IPS-NIHi7 (cell line): ENCODE data around the gene KRTAP6-1.

Experiments used
- DNase-seq: peaks from one replicate; pipeline ENCODE4 v3.0.0; 2012; ENCODE audit warnings: mixed read lengths; ENCODE audit errors: extremely low spot score

KRTAP6-1 gene, protein sequence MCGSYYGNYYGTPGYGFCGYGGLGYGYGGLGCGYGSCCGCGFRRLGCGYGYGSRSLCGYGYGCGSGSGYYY

GRCh38 chr21:30613836-30614235, at the start of gene KRTAP6-1:
Gene KRTAP6-1 (minus strand): TSS chr21:30613930. CDS start chr21:30613904, 26 bp downstream.
- no peak for DNase-seq

DNA sequence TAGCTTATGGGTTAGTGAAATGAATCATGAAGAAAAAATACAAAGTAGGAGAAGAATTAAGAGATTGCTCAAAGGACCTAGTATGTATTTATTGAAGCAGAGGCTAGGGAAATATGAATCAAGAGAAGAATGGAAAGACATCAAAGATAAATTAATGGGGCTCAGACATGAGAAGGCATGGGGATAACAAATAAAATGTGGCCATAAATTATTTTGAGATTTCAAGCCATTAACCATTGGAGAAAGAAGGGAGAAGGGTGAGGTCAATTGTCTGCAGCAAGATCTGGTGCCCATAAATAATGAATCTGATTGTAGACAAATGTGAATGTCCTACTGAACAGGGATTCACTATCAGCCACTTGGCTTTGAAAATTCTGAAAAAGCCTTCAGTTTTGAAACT, 39.2 kb upstream of the KRTAP6-1 start:
- DNase-seq: no peak

DNA sequence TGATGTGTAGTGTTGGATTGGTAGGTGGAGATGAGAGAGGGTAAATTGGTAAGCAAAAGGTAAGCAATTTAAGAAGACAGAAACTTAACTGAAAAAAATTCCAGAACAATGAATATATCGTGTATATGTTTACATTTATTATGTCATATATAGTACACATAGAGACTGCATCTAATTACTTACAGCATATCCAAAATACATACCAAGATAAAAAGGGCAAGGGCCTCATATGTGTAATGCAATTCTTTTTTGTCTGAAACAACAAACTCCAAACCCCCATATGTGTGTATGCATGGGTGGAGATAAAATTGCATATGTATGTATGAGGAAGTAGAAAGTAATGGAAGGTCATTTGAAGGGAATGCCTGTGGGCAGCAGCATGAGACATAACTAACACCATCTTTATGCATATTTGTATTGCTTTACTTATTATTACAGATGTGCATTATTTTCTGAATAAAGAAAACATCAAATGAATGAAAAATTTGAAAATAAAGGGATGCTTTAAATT, 33.2 kb upstream of the KRTAP6-1 start:
- no peak for DNase-seq

- no peak for DNase-seq
Observed at GRCh38 chr21:30642564-30642963, 28.8 kb upstream of the KRTAP6-1 start, which contains the start of gene KRTAP20-3. Gene KRTAP20-3 (plus strand): TSS chr21:30642864.

- no peak for DNase-seq
Observed at GRCh38 chr21:30638686-30639085, 25.0 kb upstream of the KRTAP6-1 start.

- DNase-seq: no peak
Observed at GRCh38 chr21:30634906-30635305, 21.2 kb upstream of the KRTAP6-1 start, which contains the start of gene KRTAP20-2. Gene KRTAP20-2 (plus strand): TSS chr21:30635206. CDS start chr21:30635264, 58 bp downstream.

GRCh38 chr21:30629200-30629599, 15.5 kb upstream of the KRTAP6-1 start:
- no peak for DNase-seq

DNA sequence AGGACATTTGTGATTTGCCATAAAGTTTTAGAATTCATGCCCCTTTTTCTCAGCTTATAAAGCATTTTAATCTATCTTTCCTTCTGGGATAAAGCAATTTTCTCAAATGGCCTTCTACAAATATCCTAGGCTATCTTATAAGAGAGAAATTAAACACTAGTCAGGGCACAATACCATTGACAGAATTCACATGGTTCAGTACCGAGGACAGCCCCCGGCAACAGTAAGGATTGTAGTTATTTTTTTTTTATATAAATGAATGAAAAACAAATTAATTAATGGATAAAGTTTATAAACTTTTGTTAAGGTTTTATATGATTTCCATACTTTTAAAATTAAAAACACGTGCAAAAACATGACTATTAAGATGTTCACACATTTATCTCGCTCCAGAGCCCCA, 14.4 kb upstream of the KRTAP6-1 start:
- DNase-seq: no peak

GRCh38 chr21:30625449-30626165, 11.9 kb upstream of the KRTAP6-1 start:
- DNase-seq: no peak

- DNase-seq: no peak
Observed at GRCh38 chr21:30623362-30623761, 9.6 kb upstream of the KRTAP6-1 start.

DNA sequence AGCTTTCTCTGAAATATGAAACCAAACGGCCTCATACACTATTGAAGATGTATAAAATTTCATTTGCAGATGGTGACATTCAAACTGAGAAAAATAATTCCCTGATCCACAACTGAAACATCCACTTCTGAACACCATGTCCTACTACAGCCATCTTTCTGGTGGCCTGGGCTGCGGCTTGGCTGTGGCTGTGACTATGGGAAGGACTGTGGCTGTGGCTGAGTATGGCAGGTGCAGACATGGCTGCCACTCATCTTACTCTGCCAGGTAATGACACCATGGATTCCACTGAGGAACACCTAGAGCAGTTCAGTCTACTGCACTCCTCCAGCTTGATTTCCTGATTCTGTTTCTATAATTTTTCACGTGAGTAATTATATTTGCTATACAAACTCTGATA, 6.8 kb upstream of the KRTAP6-1 start, which contains the start of gene KRTAP20-4:
KRTAP20-4 (plus strand) TSS at position 106 of the 400 bp plus-strand sequence.
- no peak for DNase-seq

GRCh38 chr21:30620080-30620479, 6.3 kb upstream of the KRTAP6-1 start:
- no peak for DNase-seq

- no peak for DNase-seq
Observed at GRCh38 chr21:30616125-30616524, 2.4 kb upstream of the KRTAP6-1 start, which contains the start of gene KRTAP20-1. Gene KRTAP20-1 (plus strand): TSS chr21:30616425. CDS start chr21:30616455, 30 bp downstream.

GRCh38 chr21:30615199-30615598, 1.5 kb upstream of the KRTAP6-1 start:
- DNase-seq: no peak

DNA sequence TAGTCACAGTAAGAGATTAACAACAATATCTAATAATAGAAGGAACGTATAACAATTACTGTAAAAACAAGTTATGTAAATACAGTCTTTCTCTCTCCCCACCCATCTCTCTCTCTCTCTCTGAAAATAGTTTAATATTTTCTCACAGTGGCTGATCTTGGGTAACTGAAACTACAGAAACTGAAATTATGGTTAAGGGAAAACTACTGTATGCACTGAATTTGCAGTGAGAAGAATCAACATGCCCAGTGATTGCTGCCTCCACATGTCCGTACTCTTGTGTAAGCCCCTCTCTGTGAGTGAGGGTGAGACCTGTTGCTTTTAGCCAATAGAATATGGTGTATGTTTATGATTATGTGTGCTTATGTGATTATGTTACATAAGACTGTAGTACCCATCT, 1.6 kb downstream of the KRTAP6-1 start:
- no peak for DNase-seq

GRCh38 chr21:30605968-30606367, 7.8 kb downstream of the KRTAP6-1 start:
- peak; percentile 22 for DNase-seq

- no peak for DNase-seq
Observed at GRCh38 chr21:30600787-30601186, 12.9 kb downstream of the KRTAP6-1 start, which contains the start of gene KRTAP22-1. Gene KRTAP22-1 (plus strand): TSS chr21:30601087.

GRCh38 chr21:30598802-30599201, 14.9 kb downstream of the KRTAP6-1 start, which contains the start of gene KRTAP6-2:
Gene KRTAP6-2 (minus strand): TSS chr21:30598902. CDS start chr21:30598874, 28 bp downstream.
- DNase-seq: no peak

- no peak for DNase-seq
Observed at GRCh38 chr21:30592140-30592539, 21.6 kb downstream of the KRTAP6-1 start, which contains the start of gene KRTAP6-3. Gene KRTAP6-3 (plus strand): TSS chr21:30592440. CDS start chr21:30592446, 6 bp downstream.

DNA sequence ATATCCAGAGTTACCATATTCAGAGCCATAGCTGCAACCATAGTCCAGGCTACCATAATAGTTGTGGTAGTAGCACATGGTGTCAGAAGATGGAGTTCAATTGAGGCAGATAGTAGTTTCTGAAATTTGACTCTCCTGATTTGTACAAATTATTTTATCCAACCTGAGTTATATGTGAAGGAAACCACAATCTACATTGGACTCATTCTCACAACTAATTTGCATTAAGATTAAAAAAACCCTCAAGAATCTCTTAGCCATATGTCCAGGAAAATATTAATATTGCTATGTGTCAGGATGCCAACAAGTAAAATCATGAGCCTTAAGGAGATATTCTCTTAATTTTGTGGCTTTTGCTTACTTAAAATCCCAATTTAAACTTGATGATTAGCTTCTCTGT, 23.4 kb downstream of the KRTAP6-1 start, which contains the start of gene KRTAP22-2:
KRTAP22-2 (minus strand) TSS at position 101 of the 400 bp plus-strand sequence.
- no peak for DNase-seq

DNA sequence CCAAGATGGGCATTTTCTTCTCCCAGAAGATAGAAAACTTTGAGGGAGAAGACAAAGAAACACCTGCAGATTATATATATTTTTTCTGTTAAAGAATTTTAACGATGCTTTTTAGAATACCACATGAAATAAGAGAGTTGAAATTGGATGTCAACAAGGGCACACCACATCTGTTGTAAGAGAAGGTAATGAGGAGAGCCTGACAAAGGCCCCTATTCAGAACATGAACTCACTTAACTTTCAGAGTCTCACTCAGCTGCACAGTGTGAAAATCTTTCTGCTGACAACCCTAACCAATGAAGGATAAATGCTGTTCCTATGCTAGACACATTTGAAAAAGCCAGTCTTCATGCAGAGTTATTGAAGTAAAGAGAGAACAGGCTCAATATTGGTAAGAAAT, 30.9 kb downstream of the KRTAP6-1 start:
- no peak for DNase-seq

DNA sequence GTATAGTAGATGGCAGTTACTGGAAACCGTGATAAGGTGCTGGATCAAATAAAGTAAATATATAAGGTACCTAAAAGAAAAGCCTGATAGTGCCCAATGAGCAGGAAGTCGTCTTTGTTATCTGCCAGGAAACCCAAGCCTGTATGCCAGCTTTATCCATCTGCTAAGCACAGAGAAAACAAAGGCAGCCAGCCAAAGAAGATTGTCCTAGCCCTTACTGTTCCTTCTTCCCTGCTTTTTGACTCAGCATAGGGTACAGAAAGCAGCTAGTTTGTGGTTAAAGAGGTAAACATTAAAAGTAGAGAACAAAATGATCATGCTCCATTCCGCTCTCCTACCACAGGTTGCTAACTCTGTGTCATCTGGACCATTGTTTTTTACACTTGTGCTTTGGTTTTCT, 33.6 kb downstream of the KRTAP6-1 start:
- no peak for DNase-seq

- DNase-seq: no peak
Observed at GRCh38 chr21:30579346-30579745, 34.4 kb downstream of the KRTAP6-1 start.
